Endometrium (tissue), 2 donors: ENCODE results near the gene ABCA6.
A peak's percentile ranks its signal among the peaks of the same experiment; 100 is the strongest.
"Not testable (repeated sequence)": the region's sequence is repeated elsewhere in the genome, so short reads cannot be mapped to it uniquely, and the experiment has no call there.

Experiments used
- FAIRE-seq: peaks from 2 replicates; lab custom pipeline; 2012; peaks lifted over from hg19 to GRCh38; lab: Jason Lieb, UNC
- donor health status: control.
- donor health status: control.

Gene ABCA6

GRCh38 chr17:69073392-69073791, 68.3 kb downstream of the ABCA6 start:
- FAIRE-seq, result not testable (repeated sequence)

DNA sequence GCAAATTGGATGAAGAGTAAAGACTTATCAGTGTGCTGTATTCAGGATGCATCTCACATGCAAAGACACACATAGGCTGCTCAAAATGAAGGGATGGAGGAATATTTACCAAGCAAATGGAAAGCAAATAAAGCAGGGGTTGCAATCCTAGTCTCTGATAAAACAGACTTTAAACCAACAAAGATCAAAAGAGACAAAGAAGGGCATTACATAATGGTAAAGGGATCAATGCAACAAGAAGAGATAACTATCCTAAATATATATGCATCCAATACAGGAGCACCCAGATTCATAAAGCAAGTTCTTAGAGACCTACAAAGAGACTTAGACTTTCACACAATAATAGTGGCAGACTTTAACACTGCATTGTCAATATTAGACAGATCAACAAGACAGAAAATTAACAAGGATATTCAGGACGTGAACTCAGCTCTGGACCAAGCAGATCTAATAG, 68.9 kb downstream of the ABCA6 start:
- FAIRE-seq, result not testable (repeated sequence)

DNA sequence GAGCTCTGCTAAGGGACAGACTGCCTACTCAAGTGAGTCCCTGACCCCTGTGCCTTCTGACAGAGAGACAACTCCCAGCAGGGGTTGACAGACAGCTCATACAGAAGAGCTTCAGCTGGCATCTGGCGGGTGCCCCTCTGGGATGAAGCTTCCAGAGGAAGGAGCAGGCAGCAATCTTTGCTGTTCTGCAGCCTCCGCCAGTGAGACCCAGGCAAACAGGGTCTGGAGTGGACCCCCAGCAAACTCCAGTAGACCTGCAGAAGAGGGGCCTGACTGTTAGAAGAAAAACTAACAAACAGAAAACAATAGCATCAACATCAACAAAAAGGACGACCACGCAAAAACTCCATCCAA, 70.5 kb downstream of the ABCA6 start:
- FAIRE-seq, result not testable (repeated sequence)

- FAIRE-seq, result not testable (repeated sequence)
Observed at GRCh38 chr17:69070378-69071232, 71.1 kb downstream of the ABCA6 start.

DNA sequence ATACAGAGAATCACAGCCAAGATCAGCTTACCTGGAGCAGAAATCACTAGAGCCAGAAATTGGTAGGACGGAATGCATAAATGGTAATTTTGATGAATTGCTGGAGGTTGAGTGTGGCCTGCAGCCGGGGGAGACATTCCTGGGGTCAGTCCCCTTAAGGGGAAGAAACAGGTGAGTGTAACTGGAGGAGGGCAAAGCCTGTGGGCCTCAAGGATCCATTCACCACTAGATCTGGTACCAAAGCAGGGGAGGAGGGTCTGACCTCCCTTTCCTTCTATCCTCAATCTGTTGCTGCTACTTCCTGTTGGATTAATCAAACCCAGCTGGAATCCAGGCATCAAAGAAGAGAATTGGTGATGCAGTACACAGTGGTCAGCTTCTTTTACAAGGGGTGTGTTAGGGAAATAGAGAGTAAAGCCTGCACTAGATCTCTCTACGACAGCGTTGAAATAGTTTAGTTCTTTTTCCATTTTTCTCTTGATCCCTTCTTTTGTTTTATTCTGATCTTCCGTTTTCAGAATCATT, 72.4 kb downstream of the ABCA6 start:
- FAIRE-seq, result no peak

GRCh38 chr17:69067274-69068047, 74.2 kb downstream of the ABCA6 start:
- no peak for FAIRE-seq

DNA sequence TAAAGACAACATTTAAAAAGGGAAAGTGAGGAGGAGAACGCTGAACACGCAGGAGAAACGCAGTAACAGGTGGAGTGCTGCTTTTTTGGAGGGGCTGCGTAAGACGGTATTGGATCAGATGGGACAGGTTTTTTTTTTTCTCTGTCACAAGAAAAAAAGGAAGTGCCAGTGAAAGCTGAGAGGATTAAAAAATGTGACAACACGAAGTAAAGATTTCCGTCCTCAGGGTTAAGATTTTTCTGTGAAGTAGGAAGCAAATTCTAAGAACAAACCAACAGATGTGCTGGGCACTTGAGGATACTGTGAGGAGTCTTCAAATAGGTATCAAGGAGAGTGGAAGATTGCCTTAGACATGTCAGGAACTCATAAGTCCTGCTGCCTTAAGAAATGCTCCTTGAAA, 75.2 kb downstream of the ABCA6 start:
- no peak for FAIRE-seq

GRCh38 chr17:69065113-69065512, 76.6 kb downstream of the ABCA6 start:
- no peak for FAIRE-seq

DNA sequence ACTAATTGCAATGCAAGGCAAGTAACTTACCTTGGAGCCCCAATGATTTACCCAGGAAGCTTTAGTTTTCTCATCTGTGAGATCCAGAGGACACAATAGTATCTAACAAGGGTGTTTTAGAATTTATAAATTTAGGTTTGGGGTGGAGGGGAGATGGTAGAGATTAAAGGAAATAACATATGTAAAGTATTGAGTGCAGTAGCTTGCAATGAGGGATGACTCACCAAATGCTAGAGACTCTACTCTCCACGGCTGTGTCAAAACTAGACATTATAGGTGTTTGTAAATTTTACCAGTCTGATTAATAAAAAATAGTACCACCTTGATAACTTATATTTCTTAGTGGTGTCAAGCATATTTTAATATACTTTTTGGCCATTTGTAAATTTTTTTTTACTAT, 77.2 kb downstream of the ABCA6 start:
- peak; percentile 37 for FAIRE-seq

DNA sequence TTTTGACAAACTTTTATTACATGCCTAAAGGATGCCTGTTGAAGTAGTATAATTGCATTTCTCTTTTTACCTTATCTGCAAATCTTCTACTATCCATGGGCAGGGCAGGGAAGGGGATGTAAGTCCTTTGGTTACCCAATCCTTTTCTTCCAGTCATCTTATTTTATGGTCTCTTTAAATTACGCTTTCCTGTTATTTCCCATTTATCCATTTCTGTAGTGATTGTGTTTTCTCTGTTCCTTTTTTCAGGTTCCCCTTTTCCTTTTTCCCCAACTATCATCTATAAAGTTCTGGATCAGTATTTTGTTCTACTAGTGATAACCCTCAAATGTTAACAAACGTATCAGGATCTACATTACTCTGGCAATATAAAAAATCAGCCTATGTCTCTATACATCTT, 77.7 kb downstream of the ABCA6 start:
- no peak for FAIRE-seq

- FAIRE-seq, result peak; percentile 60
Observed at GRCh38 chr17:69062860-69063581, 78.7 kb downstream of the ABCA6 start.

DNA sequence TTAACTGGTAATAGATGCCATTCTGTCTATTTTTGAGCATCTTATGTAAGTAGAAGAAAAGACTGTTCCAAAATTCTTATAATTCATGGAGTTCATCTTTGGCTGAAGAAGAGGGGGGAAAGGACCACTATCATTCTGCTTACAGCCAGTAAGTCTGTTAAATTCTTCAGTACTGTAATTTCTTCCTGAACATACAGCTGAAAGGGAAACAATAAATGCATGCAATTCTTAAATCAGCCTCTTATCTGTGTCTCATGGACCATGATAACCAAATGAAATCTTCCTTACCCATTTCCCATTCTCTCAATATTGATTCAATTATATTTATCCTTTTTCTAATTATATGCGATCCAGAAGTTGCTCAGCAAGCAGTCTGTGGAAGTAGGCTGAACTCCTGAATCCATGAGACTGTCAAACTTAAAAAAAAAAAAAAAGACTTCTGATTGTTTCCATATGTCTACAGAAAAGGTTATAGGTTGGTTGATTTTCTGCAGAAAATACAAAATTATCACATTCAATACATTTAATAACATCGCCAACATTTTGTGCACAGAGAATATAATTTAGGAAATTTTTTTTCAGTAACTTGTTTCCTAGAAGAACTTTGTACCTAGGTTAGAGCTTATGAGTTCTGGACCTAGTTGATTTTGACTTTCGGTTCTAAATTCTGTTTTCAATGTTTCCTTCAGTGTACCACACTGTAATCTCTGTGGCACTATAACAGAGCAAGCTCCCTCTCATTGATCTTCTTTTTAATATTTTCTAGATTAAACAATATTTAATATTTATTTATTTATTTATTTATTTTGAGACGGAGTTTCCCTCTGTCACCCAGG, 79.8 kb downstream of the ABCA6 start:
- FAIRE-seq, result no peak

GRCh38 chr17:69060822-69061221, 80.9 kb downstream of the ABCA6 start, which contains the start of gene ABCA9:
ABCA9 (minus strand) TSS chr17:69060927; CDS start chr17:69051126, 9,801 bp downstream.
- FAIRE-seq, result peak; percentile 94

- no peak for FAIRE-seq
Observed at GRCh38 chr17:69059458-69060175, 82.1 kb downstream of the ABCA6 start.

- FAIRE-seq, result no peak
Observed at GRCh38 chr17:69058165-69058564, 83.5 kb downstream of the ABCA6 start.

DNA sequence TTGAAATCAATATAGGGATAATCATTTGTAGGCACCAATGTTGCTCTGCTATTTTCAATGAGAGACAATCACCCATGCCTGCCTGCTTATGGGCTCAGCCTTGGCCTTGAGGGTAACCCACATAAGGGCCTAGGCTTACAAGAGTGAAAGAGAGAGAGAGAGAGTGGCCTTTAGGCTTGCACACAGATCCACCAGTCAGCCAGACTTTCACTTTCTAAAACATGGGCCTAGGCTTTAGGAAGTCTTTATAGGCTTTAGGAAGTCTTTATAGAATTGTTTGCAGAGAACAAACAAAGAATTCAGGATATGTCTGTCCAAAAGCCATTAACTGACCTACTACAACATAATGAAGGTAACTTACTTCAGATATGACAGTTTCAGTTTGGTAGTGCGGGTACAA, 84.4 kb downstream of the ABCA6 start:
- no peak for FAIRE-seq

DNA sequence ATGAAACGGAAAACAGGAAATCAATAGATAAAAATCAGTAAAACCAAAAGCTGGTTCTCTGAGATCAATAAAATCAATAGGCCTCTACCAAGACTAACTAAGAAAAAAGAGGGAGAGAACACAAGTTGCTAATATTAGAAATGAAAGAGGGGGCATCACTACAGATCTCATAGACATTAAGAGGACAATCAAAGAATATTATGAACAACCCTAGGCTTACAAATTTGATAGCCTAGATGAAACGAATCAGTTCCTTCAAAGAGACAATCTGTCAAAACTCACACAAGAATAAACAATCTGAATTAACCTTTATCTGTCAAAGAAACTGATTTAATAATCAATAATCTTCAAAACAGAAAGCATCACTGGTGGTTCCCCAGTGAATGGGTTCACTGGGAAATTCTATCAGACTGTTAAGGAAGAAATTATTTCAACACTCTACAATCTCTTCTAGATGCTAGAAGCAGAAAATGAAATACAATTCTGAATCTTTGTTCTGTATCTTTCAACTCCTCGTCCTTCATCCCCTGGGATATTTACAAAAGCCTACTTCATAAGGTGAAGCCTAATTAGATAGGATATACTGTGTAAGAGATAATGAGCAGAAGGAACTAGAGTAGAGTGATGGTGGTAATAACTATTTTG, 85.4 kb downstream of the ABCA6 start:
- no peak for FAIRE-seq

DNA sequence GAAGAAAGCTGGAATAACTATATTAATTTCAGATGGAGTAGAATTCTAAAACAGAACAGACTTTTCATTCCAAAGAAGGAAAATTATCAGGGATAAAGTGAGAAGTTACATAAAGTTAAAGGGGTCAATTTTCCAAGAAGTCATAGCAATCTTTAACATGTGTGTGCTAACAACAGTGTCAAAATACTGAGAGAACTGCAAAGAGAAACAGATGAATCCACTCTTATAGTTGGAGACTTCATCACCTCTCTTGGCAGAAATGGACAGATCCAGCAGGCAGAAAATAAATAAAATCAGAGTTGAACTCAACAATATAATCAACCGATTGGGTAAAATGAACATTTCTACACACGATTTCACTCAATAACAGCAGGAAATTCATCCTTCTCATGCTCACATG, 86.4 kb downstream of the ABCA6 start:
- no peak for FAIRE-seq

- peak; percentile 85 for FAIRE-seq
Observed at GRCh38 chr17:69050999-69051775, 90.5 kb downstream of the ABCA6 start.
